ENCODE results near the gene DKK2. TPM values are rescaled to one million over a fixed set of nuclear protein-coding genes. Genes with fewer than 3 reads are reported as not detected.

DKK2 gene
- polyA plus RNA-seq, 1 donor from 2014 or later, result 0.15 TPM

DNA sequence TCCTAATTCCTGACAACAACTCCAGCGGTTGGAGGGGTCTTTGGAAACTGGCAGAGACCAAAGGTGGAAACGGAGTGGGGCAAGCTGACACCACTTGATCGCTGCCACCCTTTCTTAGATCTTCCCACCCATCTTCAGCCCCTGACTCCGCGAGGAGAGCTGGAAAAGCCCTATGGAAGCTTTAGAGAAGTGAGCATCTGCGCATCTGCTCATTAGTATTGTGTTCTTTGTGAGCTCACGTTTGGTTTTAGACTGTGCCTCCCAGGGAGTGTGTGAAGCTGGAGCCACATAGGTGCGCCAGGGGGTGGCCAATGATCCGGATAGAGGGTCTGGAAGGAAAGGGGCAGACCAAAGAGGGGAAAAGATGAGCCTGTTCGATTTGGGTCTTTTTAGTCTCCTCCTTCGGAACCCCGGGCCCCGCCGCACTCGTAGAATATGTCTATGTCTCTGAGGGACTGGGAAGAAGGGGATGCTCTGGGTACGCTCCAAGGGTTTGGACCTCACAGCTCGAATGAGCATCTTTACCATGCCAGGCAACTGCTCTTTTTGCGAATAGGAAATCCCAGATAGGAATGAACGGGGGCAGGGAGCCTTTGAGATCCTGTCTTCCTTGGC, 578 bp upstream of the DKK2 start:
- H3K4me3 Mint-ChIP-seq, result peak overlapping the region in 3 of 4 donors; percentile 71 to 75 (median 74)
- H3K27ac Mint-ChIP-seq, result peak overlapping the region in 1 of 3 donors; percentile 33
- no peaks in the 10 kb centered on the region for H3K36me3 Mint-ChIP-seq
- H3K27me3 Mint-ChIP-seq, result peaks cover 46% of the 10 kb centered on the region
- peaks cover 0 to 4% (median 0%) of the 10 kb centered on the region in 3 donors for H3K9me3 Mint-ChIP-seq
- H3K4me1 Mint-ChIP-seq, result peaks cover 6 to 21% (median 15%) of the 10 kb centered on the region in 3 donors

DNA sequence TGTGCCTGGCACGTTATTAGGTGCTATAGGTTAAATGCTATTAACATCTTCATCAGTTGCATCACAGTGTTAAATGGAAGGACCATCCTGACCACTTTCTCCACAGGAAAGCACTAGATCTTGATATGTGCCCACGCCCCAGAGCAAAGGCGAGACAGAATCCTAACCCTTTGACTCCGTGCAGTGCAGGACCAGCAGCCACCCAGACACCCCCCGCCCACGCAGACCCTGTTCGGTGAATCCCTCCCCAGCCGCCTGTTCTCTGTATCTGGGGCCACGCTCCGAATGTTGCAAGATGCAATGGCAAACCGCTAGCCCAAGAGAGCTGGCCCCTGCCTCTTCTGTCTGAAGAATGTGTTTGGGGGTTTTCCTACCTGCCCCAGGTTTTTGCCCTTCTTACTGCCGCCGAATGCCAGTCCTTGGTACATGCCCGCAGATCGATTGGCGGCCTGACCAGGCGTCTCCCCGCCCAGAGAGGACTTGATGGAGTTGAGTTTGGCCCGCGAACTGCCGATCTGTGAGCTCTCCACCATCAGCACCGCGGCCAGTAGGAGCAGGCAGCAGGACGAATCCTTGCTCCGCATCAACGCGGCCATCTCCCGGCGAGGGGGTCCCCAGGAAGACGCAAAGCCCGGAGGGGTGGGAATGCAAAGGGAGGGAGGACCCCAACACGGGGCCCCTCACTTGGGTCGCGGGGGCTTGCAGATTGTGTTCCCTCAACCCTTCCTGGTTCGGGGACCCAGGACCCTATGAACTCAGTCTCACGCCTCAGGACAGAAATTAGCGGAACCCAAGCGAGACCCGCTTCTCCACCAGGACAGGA, 906 bp downstream of the DKK2 start:
- Mint-ChIP-seq H3K9me3 (peaks cover 0 to 4% (median 0%) of the 10 kb centered on the region in 3 donors), H3K27me3 (peaks cover 46% of the 10 kb centered on the region), H3K4me3 (peak overlapping the region in 2 of 4 donors; percentile 43 to 72), H3K36me3 (no peaks in the 10 kb centered on the region), H3K4me1 (peaks cover 6 to 21% (median 15%) of the 10 kb centered on the region in 3 donors), H3K27ac (no peak overlapping the region)

- Mint-ChIP-seq H3K36me3 (no peaks in the 10 kb centered on the region), H3K9me3 (peaks cover 0 to 4% (median 0%) of the 10 kb centered on the region in 3 donors), H3K27me3 (peaks cover 46% of the 10 kb centered on the region), H3K4me3 (peak overlapping the region in 3 of 4 donors; percentile 26 to 43 (median 38)), H3K4me1 (peaks cover 6 to 21% (median 15%) of the 10 kb centered on the region in 3 donors), H3K27ac (no peak overlapping the region)
Observed at GRCh38 chr4:107034091-107034995, 1.8 kb downstream of the DKK2 start.

- Mint-ChIP-seq H3K4me1 (no peaks in the 10 kb centered on the region), H3K27me3 (no peaks in the 10 kb centered on the region), H3K4me3 (no peak overlapping the region), H3K27ac (no peak overlapping the region), H3K36me3 (no peaks in the 10 kb centered on the region), H3K9me3 (peaks cover 0 to 5% (median 4%) of the 10 kb centered on the region in 3 donors)
Observed at GRCh38 chr4:107027379-107027778, 8.7 kb downstream of the DKK2 start.

DNA sequence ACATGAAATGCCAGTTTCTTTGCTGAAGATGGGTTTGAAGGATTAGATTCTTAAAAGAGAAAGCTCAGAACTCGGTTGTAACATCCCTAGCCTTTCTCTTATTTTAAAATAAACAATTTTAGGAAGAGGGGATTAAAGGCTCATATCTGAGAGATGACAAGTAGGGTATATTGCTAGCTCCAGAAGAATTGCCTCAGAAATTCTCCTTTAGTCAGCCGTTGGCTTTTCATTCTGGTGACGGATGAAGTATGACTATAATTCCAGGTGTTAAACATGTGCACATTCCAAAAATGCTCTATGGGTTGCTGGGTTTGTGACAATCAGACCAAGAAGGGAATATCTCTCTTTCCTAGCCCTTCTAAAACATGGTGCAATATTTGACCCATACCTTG, 17.8 kb downstream of the DKK2 start:
- Mint-ChIP-seq H3K4me3 (no peak overlapping the region), H3K36me3 (no peaks in the 10 kb centered on the region), H3K9me3 (peaks cover 0 to 2% (median 0%) of the 10 kb centered on the region in 3 donors), H3K27me3 (no peaks in the 10 kb centered on the region), H3K4me1 (no peaks in the 10 kb centered on the region), H3K27ac (no peak overlapping the region)

DNA sequence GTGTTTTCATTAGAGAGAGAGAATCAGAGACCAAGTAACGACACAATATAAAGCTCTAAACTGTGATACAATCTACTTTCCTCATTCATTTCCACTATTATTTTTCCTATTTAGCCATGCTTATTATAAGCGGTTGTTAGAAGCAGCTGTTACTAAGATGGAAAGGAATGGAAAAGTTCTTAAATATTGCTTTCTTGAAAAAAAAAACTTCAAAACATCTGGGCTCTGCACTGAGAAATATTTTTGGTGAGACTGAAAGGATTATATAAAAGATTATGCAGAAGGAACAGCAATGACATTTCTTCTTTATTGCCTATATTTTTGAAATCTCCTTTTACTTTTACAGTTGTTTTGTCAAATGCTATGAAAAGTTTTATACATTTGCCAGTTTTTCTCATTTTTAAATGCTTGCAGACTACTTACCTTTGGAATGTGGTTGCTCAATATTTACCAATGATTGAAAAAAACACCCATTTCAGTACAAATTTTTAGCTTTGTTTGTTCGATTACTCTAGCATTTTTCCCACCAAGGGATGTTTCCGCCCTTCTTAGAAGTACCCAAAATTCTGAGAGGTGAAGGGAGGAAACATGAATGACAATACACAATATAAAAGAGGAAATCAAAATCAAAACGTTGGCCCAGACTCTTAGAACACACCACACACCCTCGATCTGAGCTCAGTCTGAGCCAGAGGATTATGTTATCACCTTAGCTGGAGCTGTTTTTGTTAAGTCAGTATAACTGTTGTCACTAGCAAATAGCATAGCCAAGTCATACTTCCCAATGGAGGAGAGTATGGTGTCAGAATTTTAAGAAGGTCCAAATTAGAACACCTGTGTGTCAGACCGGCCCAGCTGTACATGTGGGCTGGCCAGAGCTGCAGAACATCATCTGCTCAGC, 18.4 kb downstream of the DKK2 start:
- Mint-ChIP-seq H3K27ac (no peak overlapping the region), H3K27me3 (no peaks in the 10 kb centered on the region), H3K4me1 (no peaks in the 10 kb centered on the region), H3K36me3 (no peaks in the 10 kb centered on the region), H3K4me3 (no peak overlapping the region), H3K9me3 (no peaks in the 10 kb centered on the region)

DNA sequence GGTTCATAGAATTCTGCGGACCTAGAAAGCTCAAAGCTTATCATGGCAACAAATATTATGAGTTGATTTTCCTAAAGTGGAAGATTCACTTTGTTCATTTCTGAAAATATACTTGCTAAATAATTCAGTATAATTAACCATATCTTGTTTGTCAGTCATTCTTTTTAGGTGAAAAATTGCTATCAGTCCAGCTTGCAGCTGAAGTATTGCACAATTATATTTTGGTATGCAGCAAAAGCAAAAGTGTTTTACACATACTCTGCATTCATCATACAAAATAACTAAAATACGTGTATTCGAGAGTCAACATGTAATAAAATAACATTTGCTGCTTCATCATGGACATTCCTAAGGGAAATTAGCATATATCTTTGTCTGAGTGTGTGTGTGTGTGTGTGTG, 24.8 kb downstream of the DKK2 start:
- H3K27ac Mint-ChIP-seq, result no peak overlapping the region
- H3K4me3 Mint-ChIP-seq, result no peak overlapping the region
- no peaks in the 10 kb centered on the region for H3K4me1 Mint-ChIP-seq
- H3K36me3 Mint-ChIP-seq, result no peaks in the 10 kb centered on the region
- H3K9me3 Mint-ChIP-seq, result no peaks in the 10 kb centered on the region
- no peaks in the 10 kb centered on the region for H3K27me3 Mint-ChIP-seq

DNA sequence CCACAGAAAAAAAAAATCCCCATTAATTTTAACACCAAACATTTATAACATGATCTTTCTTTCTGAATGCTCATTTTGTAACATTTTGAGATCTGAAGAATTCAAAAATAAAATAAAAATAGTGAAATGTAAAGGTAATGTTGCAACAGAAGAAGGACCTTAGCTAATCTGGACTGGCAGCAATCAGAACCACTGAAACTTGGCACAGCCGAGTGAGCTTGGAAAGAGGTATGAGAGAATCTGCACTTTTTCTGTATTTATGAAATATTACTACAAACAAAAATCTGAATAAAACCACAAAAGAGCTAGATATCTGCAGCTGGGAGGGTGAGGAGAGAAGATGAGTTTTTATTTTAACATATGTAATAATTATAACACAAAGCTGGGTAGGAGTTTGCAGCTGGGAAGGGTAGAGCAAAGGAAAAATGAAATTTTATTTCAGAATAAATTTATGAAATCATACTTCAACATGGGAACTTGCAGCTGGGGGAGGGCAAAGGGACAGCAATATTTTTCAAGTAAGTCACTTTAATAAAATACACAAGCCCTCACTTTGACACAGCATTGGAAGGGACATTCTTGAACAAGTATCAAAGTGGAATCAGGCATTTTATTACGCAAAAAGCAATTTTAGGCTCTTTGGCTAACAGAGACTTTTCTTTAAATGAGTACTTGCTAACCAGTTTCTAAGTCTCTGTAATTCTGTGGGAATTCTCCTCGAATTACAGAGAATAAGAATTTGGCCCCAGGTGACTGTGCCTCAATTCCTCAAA, 26.7 kb downstream of the DKK2 start:
- Mint-ChIP-seq H3K9me3 (no peaks in the 10 kb centered on the region), H3K27me3 (no peaks in the 10 kb centered on the region), H3K4me1 (no peaks in the 10 kb centered on the region), H3K36me3 (no peaks in the 10 kb centered on the region), H3K27ac (no peak overlapping the region), H3K4me3 (no peak overlapping the region)

DNA sequence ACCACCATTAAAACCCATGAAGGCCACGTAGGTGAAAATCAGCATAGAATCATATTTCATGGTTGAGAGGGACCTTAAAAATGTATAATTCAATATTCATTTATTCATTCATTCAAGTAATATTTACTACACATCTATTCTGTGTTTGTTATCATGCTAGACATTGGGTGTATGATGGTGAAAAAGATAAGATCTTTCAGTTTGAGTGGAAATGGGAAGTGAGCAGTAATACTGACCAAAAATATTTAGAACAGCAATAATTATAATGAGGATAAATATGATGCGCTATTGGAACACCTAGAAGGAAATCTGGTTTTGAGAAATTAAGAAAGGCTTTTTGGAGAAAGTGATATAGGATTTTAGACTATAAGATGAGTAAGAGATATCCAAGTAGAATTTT, 28.0 kb downstream of the DKK2 start:
- no peaks in the 10 kb centered on the region for H3K9me3 Mint-ChIP-seq
- H3K4me3 Mint-ChIP-seq, result no peak overlapping the region
- H3K4me1 Mint-ChIP-seq, result no peaks in the 10 kb centered on the region
- H3K36me3 Mint-ChIP-seq, result no peaks in the 10 kb centered on the region
- H3K27me3 Mint-ChIP-seq, result no peaks in the 10 kb centered on the region
- no peak overlapping the region for H3K27ac Mint-ChIP-seq

- no peaks in the 10 kb centered on the region for H3K4me1 Mint-ChIP-seq
- no peaks in the 10 kb centered on the region for H3K27me3 Mint-ChIP-seq
- H3K36me3 Mint-ChIP-seq, result no peaks in the 10 kb centered on the region
- no peak overlapping the region for H3K4me3 Mint-ChIP-seq
- H3K27ac Mint-ChIP-seq, result no peak overlapping the region
- H3K9me3 Mint-ChIP-seq, result no peaks in the 10 kb centered on the region
Observed at GRCh38 chr4:107006218-107006617, 29.9 kb downstream of the DKK2 start.

- Mint-ChIP-seq H3K4me3 (no peak overlapping the region), H3K4me1 (no peaks in the 10 kb centered on the region), H3K9me3 (peaks cover 0 to 3% (median 0%) of the 10 kb centered on the region in 3 donors), H3K27ac (no peak overlapping the region), H3K27me3 (no peaks in the 10 kb centered on the region), H3K36me3 (no peaks in the 10 kb centered on the region)
Observed at GRCh38 chr4:106996490-106996889, 39.6 kb downstream of the DKK2 start.

- Mint-ChIP-seq H3K27me3 (no peaks in the 10 kb centered on the region), H3K4me3 (no peak overlapping the region), H3K9me3 (peaks cover 0 to 3% (median 0%) of the 10 kb centered on the region in 3 donors), H3K27ac (no peak overlapping the region), H3K36me3 (no peaks in the 10 kb centered on the region), H3K4me1 (no peaks in the 10 kb centered on the region)
Observed at GRCh38 chr4:106993827-106994226, 42.3 kb downstream of the DKK2 start.

DNA sequence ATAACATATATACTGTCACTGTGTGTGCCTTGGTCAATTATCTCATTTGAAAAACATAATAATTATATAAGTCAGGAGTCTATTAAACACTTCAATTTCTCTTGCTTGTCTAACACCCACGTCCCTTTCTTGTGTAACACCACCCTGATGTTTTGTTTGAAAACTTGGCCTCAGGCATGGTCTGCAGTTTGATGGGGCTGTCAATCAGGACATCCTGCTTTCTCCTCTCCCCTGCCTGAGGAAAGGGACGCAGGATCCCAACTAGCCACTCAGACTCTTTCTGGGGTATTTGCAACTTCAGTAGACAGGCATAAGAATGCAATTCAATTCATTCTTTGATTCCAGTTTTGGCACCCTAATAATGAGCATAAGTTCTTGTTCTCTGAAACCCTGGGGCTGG, 48.8 kb downstream of the DKK2 start:
- Mint-ChIP-seq H3K9me3 (no peaks in the 10 kb centered on the region), H3K4me3 (no peak overlapping the region), H3K27ac (no peak overlapping the region)

DNA sequence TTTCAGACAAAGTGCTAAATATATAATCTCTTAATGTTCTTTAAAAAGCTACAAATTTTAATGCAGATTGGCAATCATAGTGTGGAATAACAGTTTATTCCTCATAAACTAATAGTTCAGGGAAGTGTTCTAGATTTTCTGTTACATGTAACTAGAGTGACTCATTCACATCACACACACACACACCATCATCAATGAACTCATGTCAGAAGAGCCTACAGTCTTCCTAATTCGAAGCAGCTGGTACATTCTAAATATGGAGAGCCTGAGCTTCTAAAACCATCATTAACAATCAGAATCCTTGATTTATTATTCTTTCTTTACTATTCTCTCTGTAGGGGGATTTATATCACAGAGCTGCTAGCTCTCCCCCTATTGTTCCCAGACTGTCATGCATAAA, 49.6 kb downstream of the DKK2 start:
- Mint-ChIP-seq H3K27me3 (peaks cover 2% of the 10 kb centered on the region), H3K27ac (no peak overlapping the region), H3K9me3 (no peaks in the 10 kb centered on the region), H3K4me3 (no peak overlapping the region), H3K4me1 (no peaks in the 10 kb centered on the region), H3K36me3 (no peaks in the 10 kb centered on the region)

More for the DNA sequence above, 48.8 kb downstream of the DKK2 start:
- Mint-ChIP-seq H3K4me1 (no peaks in the 10 kb centered on the region), H3K27me3 (peaks cover 2% of the 10 kb centered on the region), H3K36me3 (no peaks in the 10 kb centered on the region)
